EL (cell line): Measurements from ENCODE around the gene DLX2.
A peak's percentile ranks its signal among the peaks of the same experiment; 100 is the strongest.

Experiments used
- DNase-seq: peaks from one replicate; pipeline ENCODE4 v3.0.0-alpha.2; 2016

The DLX2 gene

GRCh38 chr2:172092716-172093415 is 9.8 kb downstream of the DLX2 start:
- DNase-seq: no peak

DNA sequence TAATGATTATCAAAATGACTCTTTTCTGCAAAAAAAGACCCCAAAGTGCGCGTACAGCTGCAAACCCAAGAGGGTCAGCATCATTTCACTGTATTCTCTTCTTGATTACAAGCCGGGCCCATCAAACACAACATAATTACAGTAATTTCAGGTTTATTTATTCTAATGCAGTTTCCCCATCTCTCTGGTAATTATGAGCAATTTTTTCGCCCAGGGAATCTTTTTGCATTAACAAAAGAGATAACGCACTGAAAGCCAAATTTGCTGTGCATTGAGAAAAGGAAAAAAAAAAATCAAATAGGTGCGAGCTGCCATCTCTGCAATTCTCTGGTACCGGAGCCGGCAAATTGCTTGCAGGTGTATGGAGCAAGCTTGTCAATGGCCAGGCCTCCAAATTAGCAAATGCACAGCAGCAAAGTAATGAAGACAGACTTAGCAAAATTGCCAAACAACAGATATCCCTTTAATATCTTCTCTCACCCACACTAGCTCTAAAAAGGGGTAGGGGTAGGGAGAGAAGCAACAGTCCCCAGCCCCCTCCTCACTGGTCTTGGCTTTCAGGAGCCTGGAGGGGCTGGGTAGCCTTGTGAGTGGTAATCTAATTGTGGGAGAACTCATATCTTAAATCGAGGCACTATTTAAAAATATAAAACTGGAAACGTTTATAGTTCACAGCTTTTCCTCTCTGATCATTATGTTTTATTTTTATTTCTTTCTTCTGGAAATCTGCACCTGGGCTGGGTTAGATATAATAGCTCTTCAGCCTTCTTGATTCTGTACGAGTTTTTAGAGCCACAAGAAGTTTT is 10.7 kb downstream of the DLX2 start:
- no peak for DNase-seq

DNA sequence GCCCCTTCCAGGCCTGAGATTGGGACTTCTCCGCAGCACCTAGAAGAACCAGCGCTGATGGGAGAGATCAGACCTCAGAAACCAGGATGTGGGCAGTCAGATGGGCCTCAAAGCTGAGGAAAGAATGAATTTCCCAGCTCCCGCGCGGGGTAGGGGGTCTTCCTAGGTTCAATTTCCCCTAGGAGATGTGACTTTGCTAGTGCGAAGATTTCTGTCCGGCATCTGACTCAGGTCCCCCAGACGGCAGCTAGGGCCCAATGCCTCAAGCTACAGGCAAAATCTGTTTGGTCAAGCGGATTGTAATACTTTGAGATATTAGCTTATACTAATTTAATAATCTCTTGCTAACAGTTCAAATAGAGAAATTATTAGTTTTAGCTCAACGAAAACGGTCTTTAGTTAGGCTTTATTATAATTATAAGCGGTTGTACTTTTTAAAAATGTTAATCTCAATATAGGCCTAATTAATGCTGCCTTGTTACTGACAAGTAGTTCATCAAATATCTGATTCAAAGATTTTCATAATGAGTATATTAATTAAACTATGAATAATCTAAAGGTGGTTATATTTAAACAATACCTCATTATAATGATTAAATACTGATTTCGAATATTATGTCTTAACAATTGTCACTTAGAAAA is 11.6 kb downstream of the DLX2 start:
- DNase-seq: no peak

DNA sequence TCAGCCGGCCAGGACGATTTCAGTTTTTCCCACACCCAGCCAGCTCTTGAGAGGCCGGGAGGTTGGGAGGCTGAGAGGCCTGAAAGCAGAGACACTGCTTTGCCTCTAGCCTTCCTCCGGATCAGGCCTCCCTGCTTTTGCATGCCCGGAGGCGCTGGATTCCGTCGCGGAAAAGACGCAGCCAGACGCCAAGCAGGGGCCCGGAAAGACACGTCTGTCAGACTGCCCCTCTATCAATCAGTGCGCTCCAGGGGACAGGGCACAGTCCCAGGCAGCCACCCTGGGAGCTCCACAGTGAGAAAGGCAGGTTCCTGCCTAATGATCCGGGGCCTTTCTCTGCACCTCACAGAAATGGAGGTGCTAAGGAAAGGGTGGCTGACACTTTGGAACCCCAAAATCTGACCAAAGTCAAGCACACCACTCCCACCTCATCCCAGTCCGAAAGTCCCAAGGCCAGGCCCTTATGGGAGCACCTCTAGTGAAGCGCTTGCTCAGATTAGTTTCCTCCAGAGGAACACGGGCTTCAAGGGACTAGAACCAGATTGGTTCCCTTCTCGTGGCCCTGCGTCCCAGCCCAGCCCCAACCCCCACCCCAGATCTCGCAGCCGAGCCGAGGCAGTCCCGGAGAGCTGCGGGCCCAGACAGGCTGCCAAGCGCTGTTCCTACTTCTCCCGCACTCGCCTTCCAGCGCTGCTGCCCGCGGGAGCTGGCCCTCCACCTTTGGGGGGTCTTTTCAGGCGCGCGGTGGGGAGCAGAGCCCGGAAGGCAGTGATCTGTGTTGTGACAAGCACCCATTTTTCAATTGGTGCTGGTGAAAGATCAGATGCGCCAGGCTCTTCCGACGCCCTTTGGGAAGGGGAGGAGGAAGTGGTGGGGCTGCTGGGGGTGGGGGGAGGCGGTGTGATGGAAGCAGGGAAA is 12.4 kb downstream of the DLX2 start:
- DNase-seq: no peak

DNA sequence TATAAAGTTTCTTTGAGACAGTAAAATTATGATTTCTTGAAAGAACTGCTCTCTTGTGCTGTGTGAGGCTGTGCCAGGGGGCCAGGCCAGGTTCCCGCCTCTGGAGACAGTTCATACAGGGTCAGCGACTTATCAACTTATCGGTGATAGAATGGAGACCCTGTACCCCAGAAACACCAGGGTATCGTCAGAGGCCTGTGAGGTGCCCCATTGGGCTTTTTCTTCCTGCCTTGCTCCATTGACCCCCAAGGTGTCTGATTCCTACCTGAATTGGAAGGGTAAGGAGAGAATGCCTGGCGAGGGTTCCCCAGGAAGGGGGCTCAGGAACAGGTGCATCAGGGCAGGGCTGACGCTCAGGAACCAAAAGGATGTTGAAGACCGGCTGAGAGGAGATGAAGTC is 13.1 kb downstream of the DLX2 start:
- DNase-seq: no peak

- DNase-seq: no peak
These were observed 13.6 kb downstream of the DLX2 start for GRCh38 chr2:172089005-172089504.

GRCh38 chr2:172088245-172089004 is 14.3 kb downstream of the DLX2 start:
- DNase-seq: no peak

- DNase-seq: no peak
These were observed 14.9 kb downstream of the DLX2 start for GRCh38 chr2:172087780-172088244.

GRCh38 chr2:172087207-172087779 is 15.4 kb downstream of the DLX2 start:
- no peak for DNase-seq

- peak; percentile 48 for DNase-seq
These were observed 16.2 kb downstream of the DLX2 start for GRCh38 chr2:172086241-172087206.

- DNase-seq: no peak
These were observed 17.1 kb downstream of the DLX2 start, which contains the start of gene DLX1 for GRCh38 chr2:172085460-172086159. Gene DLX1, plus strand, starts transcription at chr2:172085507. Its CDS starts 171 bp downstream, at chr2:172085678.

DNA sequence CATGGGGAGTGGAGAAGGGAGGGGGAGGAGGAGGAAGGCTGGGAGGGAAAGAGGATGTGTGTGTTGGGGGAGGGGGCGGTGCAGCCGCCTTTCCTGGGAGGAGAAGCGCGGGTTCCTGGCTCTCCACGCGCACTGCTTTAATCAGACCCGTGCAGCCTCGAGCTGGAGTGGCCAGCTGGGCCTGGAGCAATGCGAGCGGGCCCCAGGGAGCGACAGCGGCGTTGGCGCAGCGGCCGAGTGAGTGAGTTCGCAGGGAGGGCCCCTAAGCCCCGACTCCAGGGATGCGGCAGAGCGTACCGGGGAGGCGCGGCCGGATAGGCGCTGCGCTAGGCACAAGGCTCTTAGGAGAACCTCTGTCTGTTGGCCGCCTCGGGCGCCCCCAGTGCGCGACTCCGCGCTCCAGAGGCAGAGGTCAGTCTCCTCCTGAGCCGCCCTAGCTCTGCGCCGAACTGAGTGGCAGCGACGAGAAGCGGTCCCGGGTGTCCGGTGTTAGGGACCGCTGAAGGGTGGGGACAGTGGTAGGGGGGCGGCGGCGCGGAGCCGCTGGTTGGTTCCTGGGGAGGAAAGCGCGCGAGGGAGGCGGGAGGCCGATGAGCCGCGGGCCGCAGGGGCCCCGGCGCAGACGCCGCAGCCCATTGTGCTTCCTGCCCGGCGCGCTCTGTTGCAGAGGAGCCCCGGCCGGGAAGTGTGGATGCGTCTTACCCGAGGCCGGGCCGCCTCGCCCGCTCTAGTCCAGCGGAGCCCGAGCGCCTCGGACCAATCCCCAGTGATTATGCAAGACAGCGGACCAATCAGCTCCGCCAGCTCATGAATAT is 17.8 kb downstream of the DLX2 start:
- peak; percentile 97 for DNase-seq

DNA sequence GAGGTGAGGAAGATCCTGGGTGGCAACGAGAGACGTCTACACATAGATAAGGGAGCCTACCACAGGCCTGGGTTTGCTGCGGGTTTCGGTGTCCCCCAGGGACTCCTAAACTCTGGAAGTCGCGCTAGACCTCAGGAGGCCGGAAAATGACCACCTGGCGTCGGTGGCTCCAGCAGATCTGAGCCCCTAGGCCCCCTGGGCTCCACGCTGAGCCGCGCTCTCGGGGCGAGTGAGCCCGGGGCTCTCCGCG is 18.4 kb downstream of the DLX2 start:
- no peak for DNase-seq

DNA sequence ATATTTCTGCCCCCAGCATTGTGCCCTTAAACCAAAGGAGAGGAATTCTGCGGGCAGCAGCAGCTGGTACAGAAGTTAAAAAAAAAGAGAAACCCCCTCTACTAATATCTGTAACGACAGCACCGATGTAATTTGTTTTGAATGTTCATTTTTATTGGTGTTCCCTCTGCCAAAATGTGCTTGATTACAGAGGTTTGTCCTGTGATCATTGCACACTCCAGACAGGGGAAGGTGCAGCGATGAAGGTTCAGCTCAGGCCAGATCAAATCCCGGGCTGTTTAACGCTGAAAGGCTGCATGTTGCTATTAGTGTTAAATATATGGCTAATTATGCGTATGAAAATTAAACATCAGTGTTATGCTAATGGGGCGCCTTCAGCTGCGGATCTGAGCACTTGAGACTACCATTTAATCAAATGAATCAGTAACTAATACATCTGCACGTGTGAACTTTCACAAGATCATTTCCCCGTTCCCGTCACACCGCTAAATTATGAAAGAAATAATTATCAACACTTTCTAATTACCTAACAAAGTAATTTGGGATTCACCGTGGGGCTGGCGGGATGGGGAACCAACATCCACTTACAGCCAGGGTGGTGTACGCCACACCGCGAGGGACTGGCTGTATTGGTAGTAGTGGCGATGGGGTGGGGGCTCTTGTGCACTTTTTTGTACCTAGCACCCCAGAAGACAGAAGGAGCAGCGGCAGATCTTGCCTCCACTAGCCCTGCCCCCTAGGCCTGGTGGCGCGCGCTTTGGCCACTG is 18.9 kb downstream of the DLX2 start:
- no peak for DNase-seq

GRCh38 chr2:172082944-172083627 is 19.6 kb downstream of the DLX2 start:
- DNase-seq: peak; percentile 36

GRCh38 chr2:172082105-172082943 is 20.4 kb downstream of the DLX2 start:
- peak; percentile 45 for DNase-seq
